ENCODE measurements around the gene GALNT10. TPM values are rescaled to one million over a fixed set of nuclear protein-coding genes. Genes with fewer than 3 reads are reported as not detected.

Gene GALNT10
- total RNA-seq, 1 donor from 2014 or later, result 27.6 TPM

GRCh38 chr5:154284433-154284832 lies 93.9 kb downstream of the GALNT10 start:
- no peak overlapping the region for H3K4me3 ChIP-seq (ENCODE audit: low read depth, low read length)
- no peaks in the 10 kb centered on the region for H3K36me3 ChIP-seq (ENCODE audit: control insufficient read depth, insufficient read depth, low read length)
- no peak for DNase-seq (ENCODE audit: low read depth)
- no peak for TF ChIP-seq CTCF (IDR thresholded peaks at IDR 0.05; ENCODE audit: insufficient read depth, low read length, poor library complexity, severe bottlenecking)
- no peaks in the 10 kb centered on the region for H3K27me3 ChIP-seq (ENCODE audit: control insufficient read depth, insufficient read depth, low read length)

GRCh38 chr5:154285661-154286408 lies 95.3 kb downstream of the GALNT10 start:
- no peaks in the 10 kb centered on the region for H3K27me3 ChIP-seq (ENCODE audit: control insufficient read depth, insufficient read depth, low read length)
- no peak overlapping the region for H3K4me3 ChIP-seq (ENCODE audit: low read depth, low read length)
- TF ChIP-seq CTCF (IDR thresholded peaks at IDR 0.05; ENCODE audit: insufficient read depth, low read length, poor library complexity, severe bottlenecking), result no peak
- peak; percentile 59 for DNase-seq (ENCODE audit: low read depth)
- no peaks in the 10 kb centered on the region for H3K36me3 ChIP-seq (ENCODE audit: control insufficient read depth, insufficient read depth, low read length)

- Histone ChIP-seq H3K4me3 (ENCODE audit: low read depth, low read length) (no peak overlapping the region), H3K36me3 (ENCODE audit: control insufficient read depth, insufficient read depth, low read length) (no peaks in the 10 kb centered on the region), H3K27me3 (ENCODE audit: control insufficient read depth, insufficient read depth, low read length) (no peaks in the 10 kb centered on the region)
- DNase-seq (ENCODE audit: low read depth), result no peak
- TF ChIP-seq CTCF (IDR thresholded peaks at IDR 0.05; ENCODE audit: insufficient read depth, low read length, poor library complexity, severe bottlenecking), result no peak
Measured at GRCh38 chr5:154286557-154286956, 96.0 kb downstream of the GALNT10 start.

GRCh38 chr5:154287136-154287535 lies 96.6 kb downstream of the GALNT10 start:
- no peak for TF ChIP-seq CTCF (IDR thresholded peaks at IDR 0.05; ENCODE audit: insufficient read depth, low read length, poor library complexity, severe bottlenecking)
- H3K4me3 ChIP-seq (ENCODE audit: low read depth, low read length), result no peak overlapping the region
- peak; percentile 86 for DNase-seq (ENCODE audit: low read depth)
- H3K36me3 ChIP-seq (ENCODE audit: control insufficient read depth, insufficient read depth, low read length), result no peaks in the 10 kb centered on the region
- no peaks in the 10 kb centered on the region for H3K27me3 ChIP-seq (ENCODE audit: control insufficient read depth, insufficient read depth, low read length)

GRCh38 chr5:154288145-154288544 lies 97.6 kb downstream of the GALNT10 start:
- no peak for TF ChIP-seq CTCF (IDR thresholded peaks at IDR 0.05; ENCODE audit: insufficient read depth, low read length, poor library complexity, severe bottlenecking)
- DNase-seq (ENCODE audit: low read depth), result no peak
- H3K4me3 ChIP-seq (ENCODE audit: low read depth, low read length), result no peak overlapping the region
- no peaks in the 10 kb centered on the region for H3K27me3 ChIP-seq (ENCODE audit: control insufficient read depth, insufficient read depth, low read length)
- no peaks in the 10 kb centered on the region for H3K36me3 ChIP-seq (ENCODE audit: control insufficient read depth, insufficient read depth, low read length)

- Histone ChIP-seq H3K36me3 (ENCODE audit: control insufficient read depth, insufficient read depth, low read length) (peaks cover 1% of the 10 kb centered on the region), H3K27me3 (ENCODE audit: control insufficient read depth, insufficient read depth, low read length) (no peaks in the 10 kb centered on the region), H3K4me3 (ENCODE audit: low read depth, low read length) (no peak overlapping the region)
- TF ChIP-seq CTCF (IDR thresholded peaks at IDR 0.05; ENCODE audit: insufficient read depth, low read length, poor library complexity, severe bottlenecking), result no peak
- DNase-seq (ENCODE audit: low read depth), result no peak
Measured at GRCh38 chr5:154291917-154292316, 101.4 kb downstream of the GALNT10 start.
